Measurements from ENCODE around the gene HBG1.

The HBG1 gene

GRCh38 chr11:5231111-5231510, 18.5 kb downstream of the HBG1 start:
- no peak for TF ChIP-seq ZNF274 (IDR thresholded peaks at IDR 0.05; ENCODE audit: low read depth, low read length)
- no peak overlapping the region for H3K4me3 ChIP-seq (ENCODE audit: low read length)

DNA sequence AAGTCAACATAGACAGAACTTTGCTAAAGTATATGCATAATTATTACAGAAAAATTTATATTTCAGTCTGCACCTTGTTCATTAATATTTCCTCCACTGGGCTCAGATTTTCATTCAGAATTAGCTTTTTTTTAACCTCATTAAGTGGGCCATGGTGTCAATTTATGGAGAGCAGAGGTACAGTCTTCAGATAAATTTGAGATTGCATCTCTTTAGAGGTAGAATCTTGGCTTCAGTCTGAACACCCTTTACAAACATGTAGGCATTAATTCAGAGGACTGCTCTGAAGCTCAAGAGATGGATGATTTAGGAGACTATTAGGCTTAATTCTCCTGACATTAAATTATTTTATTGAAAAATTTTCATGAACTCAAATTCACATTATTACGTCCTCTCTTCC, 19.4 kb downstream of the HBG1 start:
- H3K4me3 ChIP-seq (ENCODE audit: low read length): no peak overlapping the region
- TF ChIP-seq ZNF274 (IDR thresholded peaks at IDR 0.05; ENCODE audit: low read depth, low read length): no peak

GRCh38 chr11:5229796-5230195, 19.9 kb downstream of the HBG1 start:
- no peak for TF ChIP-seq ZNF274 (IDR thresholded peaks at IDR 0.05; ENCODE audit: low read depth, low read length)
- H3K4me3 ChIP-seq (ENCODE audit: low read length): no peak overlapping the region

DNA sequence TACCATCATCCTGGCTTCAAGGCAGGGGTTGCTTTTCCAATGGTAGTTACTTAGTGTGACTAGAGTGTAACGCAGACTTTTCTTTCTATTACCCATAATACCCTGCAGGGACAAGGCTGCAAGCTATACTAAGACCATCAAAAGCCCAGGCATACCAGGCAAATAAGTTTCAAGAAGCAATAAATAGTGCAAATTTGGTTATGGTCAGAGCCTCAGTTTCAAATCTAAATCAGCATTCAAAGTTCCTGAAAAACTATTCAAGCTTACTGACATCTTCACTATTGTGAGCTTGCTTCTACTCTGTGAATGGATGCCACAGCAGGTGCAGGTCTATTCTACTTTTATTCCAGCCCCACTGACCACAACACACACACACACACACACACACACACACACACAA, 20.3 kb downstream of the HBG1 start:
- no peak overlapping the region for H3K4me3 ChIP-seq (ENCODE audit: low read length)

DNA sequence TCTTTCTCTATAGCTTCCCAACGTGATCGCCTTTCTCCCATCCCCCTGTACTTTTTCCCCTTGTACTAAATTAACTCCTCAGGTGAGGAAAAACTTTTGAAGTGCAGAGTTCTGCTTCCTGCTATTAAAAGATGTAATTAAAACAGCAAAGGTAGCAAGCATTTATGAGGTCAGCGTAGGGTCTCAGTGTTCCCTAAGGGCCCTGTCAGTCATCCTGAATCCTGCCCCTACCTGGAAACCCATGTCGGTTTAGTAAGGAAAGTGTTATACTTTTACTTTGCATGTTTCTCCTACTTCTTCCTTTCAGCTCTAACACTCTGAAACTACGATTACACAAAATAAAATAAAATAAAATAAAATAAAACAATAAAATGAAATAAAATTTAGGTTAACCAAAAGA, 21.5 kb downstream of the HBG1 start:
- no peak overlapping the region for H3K4me3 ChIP-seq (ENCODE audit: low read length)
- TF ChIP-seq ZNF274 (IDR thresholded peaks at IDR 0.05; ENCODE audit: low read depth, low read length): no peak

More for the DNA sequence above, 20.3 kb downstream of the HBG1 start:
- no peak for TF ChIP-seq ZNF274 (IDR thresholded peaks at IDR 0.05; ENCODE audit: low read depth, low read length)

DNA sequence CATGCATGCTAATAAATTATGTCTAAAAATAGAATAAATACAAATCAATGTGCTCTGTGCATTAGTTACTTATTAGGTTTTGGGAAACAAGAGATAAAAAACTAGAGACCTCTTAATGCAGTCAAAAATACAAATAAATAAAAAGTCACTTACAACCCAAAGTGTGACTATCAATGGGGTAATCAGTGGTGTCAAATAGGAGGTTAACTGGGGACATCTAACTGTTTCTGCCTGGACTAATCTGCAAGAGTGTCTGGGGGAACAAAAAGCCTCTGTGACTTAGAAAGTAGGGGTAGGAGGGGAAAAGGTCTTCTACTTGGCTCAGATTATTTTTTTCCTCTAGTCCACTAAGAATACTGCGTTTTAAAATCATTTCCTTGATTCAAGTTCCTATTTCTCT, 22.0 kb downstream of the HBG1 start:
- H3K4me3 ChIP-seq (ENCODE audit: low read length): no peak overlapping the region
- TF ChIP-seq ZNF274 (IDR thresholded peaks at IDR 0.05; ENCODE audit: low read depth, low read length): no peak

- H3K4me3 ChIP-seq (ENCODE audit: low read length): no peak within 1 kb of the TSS
- TF ChIP-seq ZNF274 (IDR thresholded peaks at IDR 0.05; ENCODE audit: low read depth, low read length): no peak
Observed at GRCh38 chr11:5226732-5227310, 22.8 kb downstream of the HBG1 start, which contains the start of gene HBB. HBB (minus strand) TSS chr11:5227071; CDS start chr11:5227021, 50 bp downstream.

DNA sequence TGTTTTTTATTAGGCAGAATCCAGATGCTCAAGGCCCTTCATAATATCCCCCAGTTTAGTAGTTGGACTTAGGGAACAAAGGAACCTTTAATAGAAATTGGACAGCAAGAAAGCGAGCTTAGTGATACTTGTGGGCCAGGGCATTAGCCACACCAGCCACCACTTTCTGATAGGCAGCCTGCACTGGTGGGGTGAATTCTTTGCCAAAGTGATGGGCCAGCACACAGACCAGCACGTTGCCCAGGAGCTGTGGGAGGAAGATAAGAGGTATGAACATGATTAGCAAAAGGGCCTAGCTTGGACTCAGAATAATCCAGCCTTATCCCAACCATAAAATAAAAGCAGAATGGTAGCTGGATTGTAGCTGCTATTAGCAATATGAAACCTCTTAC, 24.2 kb downstream of the HBG1 start:
- no peak for TF ChIP-seq ZNF274 (IDR thresholded peaks at IDR 0.05; ENCODE audit: low read depth, low read length)
- H3K4me3 ChIP-seq (ENCODE audit: low read length): no peak overlapping the region

DNA sequence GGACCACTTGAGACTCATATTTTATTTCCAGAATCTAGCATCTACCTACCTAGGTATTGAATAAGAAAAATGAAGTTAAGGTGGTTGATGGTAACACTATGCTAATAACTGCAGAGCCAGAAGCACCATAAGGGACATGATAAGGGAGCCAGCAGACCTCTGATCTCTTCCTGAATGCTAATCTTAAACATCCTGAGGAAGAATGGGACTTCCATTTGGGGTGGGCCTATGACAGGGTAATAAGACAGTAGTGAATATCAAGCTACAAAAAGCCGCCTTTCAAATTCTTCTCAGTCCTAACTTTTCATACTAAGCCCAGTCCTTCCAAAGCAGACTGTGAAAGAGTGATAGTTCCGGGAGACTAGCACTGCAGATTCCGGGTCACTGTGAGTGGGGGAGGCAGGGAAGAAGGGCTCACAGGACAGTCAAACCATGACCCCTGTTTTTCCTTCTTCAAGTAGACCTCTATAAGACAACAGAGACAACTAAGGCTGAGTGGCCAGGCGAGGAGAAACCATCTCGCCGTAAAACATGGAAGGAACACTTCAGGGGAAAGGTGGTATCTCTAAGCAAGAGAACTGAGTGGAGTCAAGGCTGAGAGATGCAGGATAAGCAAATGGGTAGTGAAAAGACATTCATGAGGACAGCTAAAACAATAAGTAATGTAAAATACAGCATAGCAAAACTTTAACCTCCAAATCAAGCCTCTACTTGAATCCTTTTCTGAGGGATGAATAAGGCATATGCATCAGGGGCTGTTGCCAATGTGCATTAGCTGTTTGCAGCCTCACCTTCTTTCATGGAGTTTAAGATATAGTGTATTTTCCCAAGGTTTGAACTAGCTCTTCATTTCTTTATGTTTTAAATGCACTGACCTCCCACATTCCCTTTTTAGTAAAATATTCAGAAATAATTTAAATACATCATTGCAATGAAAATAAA, 24.8 kb downstream of the HBG1 start:
- no peak overlapping the region for H3K4me3 ChIP-seq (ENCODE audit: low read length)

DNA sequence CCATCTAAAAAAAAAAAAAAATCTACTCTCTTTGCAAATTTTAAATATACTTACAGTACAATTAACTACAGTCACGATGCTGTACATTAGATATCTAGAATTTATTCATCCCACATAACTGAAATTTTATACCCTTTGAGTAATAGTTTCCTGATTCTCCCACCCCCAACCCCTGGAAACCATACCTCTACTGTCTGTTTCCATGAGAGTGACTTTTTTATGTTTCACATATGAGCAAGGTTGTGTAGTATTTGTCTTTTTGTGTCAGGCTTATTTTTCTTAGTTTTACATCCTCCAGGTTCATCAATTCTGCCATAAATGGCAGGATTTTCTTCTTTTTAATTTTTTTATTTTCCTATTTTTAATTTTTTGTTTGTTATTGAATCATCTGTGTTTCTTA, 26.0 kb downstream of the HBG1 start:
- H3K4me3 ChIP-seq (ENCODE audit: low read length): no peak overlapping the region
- no peak for TF ChIP-seq ZNF274 (IDR thresholded peaks at IDR 0.05; ENCODE audit: low read depth, low read length)

More for the DNA sequence above, 24.8 kb downstream of the HBG1 start:
- no peak for TF ChIP-seq ZNF274 (IDR thresholded peaks at IDR 0.05; ENCODE audit: low read depth, low read length)

GRCh38 chr11:5223146-5223545, 26.5 kb downstream of the HBG1 start:
- no peak overlapping the region for H3K4me3 ChIP-seq (ENCODE audit: low read length)
- TF ChIP-seq ZNF274 (IDR thresholded peaks at IDR 0.05; ENCODE audit: low read depth, low read length): no peak

- no peak overlapping the region for H3K4me3 ChIP-seq (ENCODE audit: low read length)
- TF ChIP-seq ZNF274 (IDR thresholded peaks at IDR 0.05; ENCODE audit: low read depth, low read length): no peak
Observed at GRCh38 chr11:5210376-5210885, 39.2 kb downstream of the HBG1 start.

- H3K4me3 ChIP-seq (ENCODE audit: low read length): no peak overlapping the region
- TF ChIP-seq ZNF274 (IDR thresholded peaks at IDR 0.05; ENCODE audit: low read depth, low read length): no peak
Observed at GRCh38 chr11:5204787-5205186, 44.9 kb downstream of the HBG1 start.

DNA sequence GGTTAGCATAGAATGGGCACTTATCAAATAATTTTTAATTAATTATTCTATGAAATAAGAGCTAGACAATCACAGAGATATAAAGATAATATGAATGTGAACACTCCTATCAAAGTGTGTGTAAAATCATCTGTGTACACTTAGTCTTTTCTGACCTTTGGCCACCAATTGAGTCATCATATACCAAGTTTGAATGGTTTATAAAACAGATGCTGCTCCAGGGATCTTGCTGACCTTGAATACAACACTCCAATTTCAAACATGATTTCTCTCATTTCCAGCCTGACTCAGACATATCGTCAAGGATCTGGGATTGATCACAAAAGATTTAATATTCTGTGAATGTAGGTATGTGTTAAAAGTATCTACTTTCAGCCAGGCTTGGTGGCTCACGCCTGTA, 46.3 kb downstream of the HBG1 start:
- no peak for TF ChIP-seq ZNF274 (IDR thresholded peaks at IDR 0.05; ENCODE audit: low read depth, low read length)
- H3K4me3 ChIP-seq (ENCODE audit: low read length): no peak overlapping the region

DNA sequence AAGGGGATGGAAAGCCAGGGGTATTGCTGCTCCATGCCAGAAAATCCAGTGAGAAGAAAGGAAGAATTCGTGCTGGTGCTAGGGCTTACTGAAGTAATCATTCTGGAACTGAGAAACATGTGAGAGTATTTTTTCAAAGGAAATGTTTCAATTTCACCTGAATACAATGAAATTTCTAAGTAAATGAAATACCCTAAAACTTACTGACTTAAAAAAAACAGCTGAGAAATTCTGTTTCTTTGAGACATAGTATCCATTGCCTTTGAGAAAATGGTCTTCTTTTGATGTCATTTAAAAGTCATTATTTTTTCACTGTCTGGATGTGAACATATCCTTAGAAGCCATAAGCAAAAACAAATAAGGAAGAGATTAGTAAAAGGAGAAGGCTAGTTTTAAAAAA, 49.1 kb downstream of the HBG1 start, which contains the start of gene OR51V1:
Gene OR51V1, minus strand, starts transcription at position 101 of the 400 bp plus-strand sequence. Its CDS starts 0 bp downstream, at position 101.
- TF ChIP-seq ZNF274 (IDR thresholded peaks at IDR 0.05; ENCODE audit: low read depth, low read length): no peak
- H3K4me3 ChIP-seq (ENCODE audit: low read length): no peak within 1 kb of the TSS
